GM19099 (cell line): ENCODE results near the gene SYNE2.

ENCODE experiments used
- POLR2A ChIP-seq: IDR thresholded peaks from 3 replicates; pipeline ENCODE4 v1.6.1; 2011; ENCODE audit warnings: low read depth; ENCODE audit not compliant: insufficient read length; ENCODE audit errors: extremely low read depth

Gene SYNE2

GRCh38 chr14:63964113-63964512 is 111.3 kb downstream of the SYNE2 start:
- TF ChIP-seq POLR2A, result no peak

DNA sequence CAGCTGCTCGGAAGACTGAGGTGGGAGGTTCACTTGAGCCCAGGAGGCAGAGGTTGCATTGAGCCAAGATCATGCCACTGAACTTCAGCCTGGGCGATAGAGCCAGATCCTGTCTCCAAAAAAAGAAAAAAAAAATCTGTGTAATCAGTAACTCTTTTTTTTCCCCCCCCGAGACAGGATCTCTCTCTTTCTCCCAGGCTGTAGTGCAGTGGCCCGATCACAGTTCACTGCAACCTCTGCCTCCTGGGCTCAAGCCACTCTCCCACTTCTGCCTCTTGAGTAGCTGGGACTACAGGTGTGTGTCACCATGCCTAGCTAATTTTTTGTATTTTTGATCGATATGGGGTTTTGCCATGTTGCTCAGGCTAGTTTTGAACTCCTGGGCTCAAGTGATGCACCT is 113.6 kb downstream of the SYNE2 start:
- no peak for TF ChIP-seq POLR2A

GRCh38 chr14:63972323-63972932 is 119.6 kb downstream of the SYNE2 start:
- no peak for TF ChIP-seq POLR2A

DNA sequence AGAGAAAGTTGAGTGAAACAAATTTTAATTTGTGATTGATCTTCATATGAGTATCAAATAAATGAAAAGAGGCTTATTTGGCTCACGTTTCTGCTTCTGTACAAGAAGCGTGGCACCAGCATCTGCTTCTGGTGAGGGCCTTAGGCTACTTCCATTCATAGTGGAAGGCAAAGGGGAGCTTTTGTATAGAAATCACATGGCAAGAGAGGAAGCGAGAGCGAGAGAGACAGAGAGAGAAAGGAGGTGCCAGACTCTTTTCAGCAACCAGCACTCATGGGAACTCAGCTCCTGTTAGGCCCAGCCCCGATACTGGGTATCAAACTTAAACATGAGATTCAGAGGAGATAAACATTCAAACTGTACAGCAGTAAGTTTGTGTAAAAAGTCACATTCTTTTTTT is 121.4 kb downstream of the SYNE2 start:
- TF ChIP-seq POLR2A, result no peak

- TF ChIP-seq POLR2A, result no peak
Observed at GRCh38 chr14:63981569-63981968, 128.8 kb downstream of the SYNE2 start.

- TF ChIP-seq POLR2A, result no peak
Observed at GRCh38 chr14:63982156-63982555, 129.4 kb downstream of the SYNE2 start.

DNA sequence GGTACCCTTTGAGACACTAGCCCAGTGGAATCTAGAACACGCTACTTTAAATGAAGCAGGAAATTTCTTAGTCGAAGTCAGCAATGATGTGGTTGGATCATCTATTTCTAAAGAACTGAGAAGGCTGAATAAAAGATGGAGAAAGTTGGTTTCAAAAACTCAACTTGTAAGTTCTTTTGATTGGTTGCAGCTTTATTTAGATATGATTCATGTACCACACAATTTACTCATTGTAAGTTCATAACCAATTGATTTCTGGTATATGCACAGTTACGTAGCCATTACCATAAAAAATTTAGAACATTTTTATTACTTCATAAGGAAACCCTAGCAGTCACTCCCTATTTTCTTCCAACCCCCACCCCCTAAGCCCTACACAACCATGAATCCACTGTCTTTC is 129.8 kb downstream of the SYNE2 start:
- no peak for TF ChIP-seq POLR2A

- no peak for TF ChIP-seq POLR2A
Observed at GRCh38 chr14:63986789-63987533, 134.2 kb downstream of the SYNE2 start.

DNA sequence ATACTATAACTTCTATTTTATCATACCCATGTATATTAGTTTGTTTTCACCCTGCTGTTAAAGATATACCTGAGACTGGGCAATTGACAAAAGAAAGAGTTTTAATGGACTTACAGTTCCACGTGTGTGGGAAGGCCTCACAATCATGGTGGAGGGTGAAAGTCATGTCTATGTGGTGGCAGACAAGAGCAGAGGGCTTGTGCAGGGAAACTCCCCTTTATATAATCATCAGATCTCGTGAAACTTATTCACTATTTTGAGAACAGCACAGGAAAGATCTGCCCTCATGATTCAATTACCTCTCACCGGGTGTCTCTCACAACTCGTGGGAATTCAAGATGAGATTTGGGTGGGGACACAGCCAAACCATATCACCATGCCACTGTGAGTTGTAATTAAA is 135.8 kb downstream of the SYNE2 start:
- no peak for TF ChIP-seq POLR2A

- TF ChIP-seq POLR2A, result no peak
Observed at GRCh38 chr14:63991833-63992232, 139.0 kb downstream of the SYNE2 start.

DNA sequence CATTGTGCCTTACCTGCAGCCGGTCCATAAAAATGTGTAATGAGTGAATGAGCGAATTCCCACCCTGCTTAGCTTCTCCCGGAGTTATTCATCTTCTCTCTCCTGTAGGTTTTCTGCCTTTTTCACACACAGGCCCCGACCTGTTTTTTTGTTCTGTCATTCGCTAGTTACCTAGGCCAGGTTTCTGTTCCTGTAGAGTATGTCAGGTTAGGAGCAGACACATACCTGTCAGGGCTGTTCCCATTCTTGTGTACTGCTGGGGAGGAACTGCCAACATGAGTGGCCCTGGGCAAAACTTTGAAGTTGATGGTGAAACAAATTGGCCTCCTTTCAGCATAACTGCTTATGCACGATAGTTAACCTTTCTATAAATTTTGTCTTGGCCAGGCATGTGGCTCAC is 140.1 kb downstream of the SYNE2 start:
- no peak for TF ChIP-seq POLR2A

DNA sequence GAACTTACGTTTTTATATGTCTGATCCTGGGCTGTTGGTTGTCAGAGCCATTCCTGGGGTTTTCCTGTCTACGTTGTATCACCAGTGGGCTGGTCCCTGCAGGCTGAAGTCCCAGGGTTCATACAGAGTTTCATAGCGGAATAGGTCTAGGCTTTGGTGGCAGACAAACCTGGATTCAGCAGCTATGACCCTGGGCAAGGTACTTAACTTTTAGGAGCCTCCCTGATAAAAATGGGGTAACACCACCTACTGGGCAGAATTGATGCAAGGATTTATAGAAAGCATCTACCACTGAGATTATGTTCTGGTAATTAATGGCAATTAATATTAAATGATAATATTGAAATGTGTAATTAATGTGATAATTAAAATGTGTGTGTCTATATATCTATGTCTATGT is 141.2 kb downstream of the SYNE2 start:
- TF ChIP-seq POLR2A, result no peak

DNA sequence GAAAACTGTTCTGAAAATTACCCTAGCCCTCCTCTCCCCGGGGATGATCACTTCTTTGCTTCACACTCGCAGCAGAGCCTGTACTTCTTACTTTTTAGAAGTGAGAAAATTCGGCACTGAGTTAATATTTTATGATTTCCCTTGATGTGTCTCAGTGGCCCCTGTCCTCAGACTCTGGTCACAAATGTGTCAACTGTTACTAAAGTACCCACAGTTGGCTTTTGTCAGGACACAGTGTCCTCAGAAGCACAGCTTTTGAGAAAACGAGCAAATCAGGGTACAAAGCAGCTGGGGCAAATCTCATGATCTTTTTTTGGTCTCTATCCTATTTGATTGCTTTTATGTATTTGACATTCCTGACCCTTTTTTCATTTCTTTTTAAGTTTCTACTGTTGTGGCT is 142.5 kb downstream of the SYNE2 start:
- no peak for TF ChIP-seq POLR2A

GRCh38 chr14:63996016-63996415 is 143.2 kb downstream of the SYNE2 start:
- no peak for TF ChIP-seq POLR2A

GRCh38 chr14:63996625-63997220 is 143.9 kb downstream of the SYNE2 start:
- TF ChIP-seq POLR2A, result no peak

GRCh38 chr14:64000749-64001148 is 147.9 kb downstream of the SYNE2 start:
- no peak for TF ChIP-seq POLR2A
